Activated CD4-positive, alpha-beta T cell treated with anti-CD3 and anti-CD28 coated beads for 48 hours (primary cell): Measurements from ENCODE around the gene TLN1.

Source experiments
- DNase-seq: peaks from one replicate; pipeline ENCODE4 v3.0.0-alpha.2; 2020

Gene TLN1

DNA sequence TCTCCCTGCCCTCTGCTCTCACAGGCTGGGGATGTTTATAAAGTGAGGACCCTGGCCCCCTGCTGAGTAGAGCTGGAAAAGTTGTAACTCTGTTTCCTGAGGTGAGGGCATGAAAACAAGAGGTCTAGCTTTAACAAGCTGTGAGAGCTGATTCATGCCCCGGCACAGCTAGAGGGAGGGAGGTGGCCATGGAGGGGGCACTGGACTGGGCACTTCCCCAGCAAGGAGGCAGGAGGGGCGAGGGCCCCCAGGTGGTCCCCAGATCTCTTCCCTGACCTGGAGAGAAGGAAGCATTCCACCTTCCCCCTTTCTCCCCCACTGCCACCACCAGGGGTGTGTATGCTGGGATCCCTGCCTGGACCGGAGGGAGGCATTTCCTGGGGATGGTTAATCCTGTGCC lies 22.3 kb upstream of the TLN1 start, which contains the start of gene MSMP:
TSS of gene MSMP (minus strand) at position 13 of the 400 bp plus-strand sequence. CDS start 147 bp downstream, outside the sequence.
- no peak for DNase-seq

- DNase-seq = no peak
Observed at GRCh38 chr9:35753466-35753865, 21.5 kb upstream of the TLN1 start.

GRCh38 chr9:35750256-35750531 lies 18.2 kb upstream of the TLN1 start:
- no peak for DNase-seq

DNA sequence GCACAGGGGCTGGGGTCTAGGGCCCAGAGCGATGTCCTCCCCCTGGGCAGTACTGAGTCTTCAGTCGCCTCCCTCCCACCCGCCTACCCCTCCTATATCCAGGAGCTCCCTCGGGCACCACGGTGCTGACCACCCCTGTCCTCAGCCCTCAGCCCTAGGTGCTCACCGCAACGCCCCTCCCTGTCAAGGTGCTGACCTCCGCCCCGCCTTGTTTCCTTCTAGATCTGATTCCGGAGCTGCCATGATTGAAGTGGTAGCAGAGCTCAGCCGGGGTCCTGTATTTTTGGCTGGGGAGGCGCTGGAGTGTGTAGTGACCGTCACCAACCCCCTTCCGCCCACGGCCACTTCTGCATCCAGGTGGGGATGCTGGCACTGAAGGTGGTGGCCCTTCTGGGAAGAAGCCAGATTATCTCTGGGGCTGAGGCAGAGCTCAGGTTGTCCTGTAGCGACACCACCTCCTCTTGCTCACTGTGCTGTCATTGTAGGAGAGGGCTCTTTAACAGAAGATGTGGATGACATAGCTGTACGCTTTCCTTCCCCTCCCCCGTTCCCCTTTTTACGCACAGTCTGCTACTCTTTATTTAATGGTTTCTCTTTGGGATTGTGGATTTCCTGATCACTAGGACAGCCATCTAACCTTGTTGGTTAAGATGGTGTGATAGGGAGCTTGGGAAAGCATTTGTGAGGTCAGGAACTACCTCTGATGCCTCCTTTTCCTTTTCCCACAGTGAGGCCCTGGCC lies 17.7 kb upstream of the TLN1 start:
- DNase-seq = peak; percentile 53

DNA sequence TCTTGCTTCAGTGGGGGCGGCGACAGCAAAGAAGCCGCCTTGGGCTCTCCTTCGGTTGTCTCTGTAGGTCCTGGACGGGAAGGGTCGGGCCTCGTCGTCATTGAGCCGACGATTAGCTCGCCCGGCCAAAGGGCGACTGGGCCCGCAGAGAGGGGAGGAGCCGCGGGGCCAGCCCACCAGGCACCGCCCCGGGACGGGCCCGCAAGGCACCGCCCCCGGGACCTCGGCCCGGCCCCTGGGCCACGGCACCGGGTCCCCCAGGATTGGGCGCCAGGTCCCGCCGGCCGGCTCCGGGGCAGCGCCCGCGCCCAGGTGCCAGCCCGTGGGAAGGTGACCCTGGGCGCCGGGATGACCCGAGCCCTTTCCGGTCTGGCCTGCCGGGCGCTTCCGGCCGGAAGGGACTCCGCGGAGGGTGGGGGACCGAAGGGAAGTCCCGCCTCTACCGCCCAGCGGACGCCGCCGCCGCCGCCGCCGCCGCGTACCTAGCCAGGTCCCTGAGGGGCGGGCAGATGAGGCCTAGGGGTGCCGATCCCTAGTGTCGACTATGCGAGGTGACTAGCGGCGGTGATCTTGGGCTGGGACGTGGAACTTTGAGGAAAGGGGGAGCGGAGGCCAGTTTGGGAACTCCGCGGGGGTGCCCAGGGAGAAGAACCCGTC lies 17.0 kb upstream of the TLN1 start, which contains the start of the genes GBA2 and RGP1:
TSS of gene GBA2 (minus strand) at position 371 of the 657 bp plus-strand sequence. CDS start 524 bp downstream, outside the sequence.
TSS of gene RGP1 (plus strand) at position 430 of the 657 bp plus-strand sequence. CDS start 469 bp downstream, outside the sequence.
- DNase-seq = peak; percentile 74

GRCh38 chr9:35748242-35748857 lies 16.4 kb upstream of the TLN1 start:
- peak; percentile 15 for DNase-seq

DNA sequence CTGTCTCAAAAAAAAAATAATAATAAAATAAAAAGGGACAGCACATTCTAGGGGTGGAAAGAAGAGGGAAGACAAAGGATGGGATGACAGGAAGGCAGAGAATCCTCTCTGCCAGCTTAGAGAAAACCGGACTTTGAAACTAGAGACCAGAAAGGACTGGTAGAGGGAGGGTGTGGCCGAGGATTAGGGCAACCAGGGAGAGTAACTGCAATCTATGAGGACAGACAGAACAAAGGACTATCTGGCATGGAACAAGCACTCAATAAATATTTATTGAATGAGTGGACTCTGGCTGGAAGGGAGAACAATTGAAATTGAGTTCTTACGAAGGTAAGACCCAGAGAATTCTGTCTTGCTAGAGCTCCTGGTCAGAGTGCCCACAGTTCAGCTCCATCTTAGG lies 14.6 kb upstream of the TLN1 start:
- no peak for DNase-seq

DNA sequence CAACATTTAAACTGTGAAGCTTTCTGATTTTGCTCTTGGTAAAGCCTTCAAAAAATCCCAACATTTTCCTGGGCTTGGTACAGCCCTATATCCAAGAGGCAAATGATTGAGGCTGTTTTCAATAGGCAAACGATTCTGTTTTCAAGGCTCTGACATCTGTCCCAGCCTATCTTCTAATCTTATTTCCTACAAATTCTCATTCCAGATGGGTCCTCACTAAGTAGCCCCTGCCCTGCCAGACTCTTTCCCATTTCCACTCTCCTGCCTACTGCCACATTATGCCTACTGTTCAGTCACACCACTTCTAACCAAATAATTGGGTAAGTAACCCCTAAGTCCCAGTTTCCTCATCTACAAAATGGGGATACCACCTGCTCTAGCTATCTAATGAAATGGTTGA lies 13.6 kb upstream of the TLN1 start:
- DNase-seq = no peak

DNA sequence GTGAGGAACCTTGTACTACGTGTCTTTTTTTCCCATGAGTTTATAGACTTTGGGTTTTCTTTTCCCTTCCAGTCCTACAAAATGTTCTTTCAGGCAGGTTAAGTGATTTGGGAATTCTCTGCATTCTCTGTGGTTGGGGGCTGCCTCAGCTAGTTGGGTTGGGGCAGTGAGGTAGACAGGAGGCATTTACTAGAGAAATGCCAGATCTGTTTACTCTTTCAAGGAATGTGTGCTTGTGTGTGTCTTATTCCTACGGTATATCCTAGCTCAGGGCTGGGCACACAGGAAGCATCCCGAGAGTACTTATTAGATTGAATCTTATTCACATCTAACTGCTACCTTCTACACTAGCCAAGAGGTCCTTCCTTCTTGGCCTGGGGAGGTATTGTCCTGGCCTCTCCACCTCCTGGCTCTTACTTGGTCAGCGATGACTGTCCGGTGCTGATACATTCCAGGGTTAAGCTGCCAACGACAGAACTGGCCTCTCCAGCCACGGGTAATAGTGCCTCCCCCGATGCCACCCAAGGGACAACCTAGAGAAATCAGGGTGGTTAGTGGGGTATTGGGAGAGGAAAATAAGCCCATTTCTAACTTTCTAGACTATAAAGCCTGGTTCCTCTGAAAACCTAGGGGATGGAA lies 12.0 kb upstream of the TLN1 start:
- DNase-seq = no peak

- no peak for DNase-seq
Observed at GRCh38 chr9:35743452-35743851, 11.5 kb upstream of the TLN1 start.

- no peak for DNase-seq
Observed at GRCh38 chr9:35741740-35742139, 9.7 kb upstream of the TLN1 start.

DNA sequence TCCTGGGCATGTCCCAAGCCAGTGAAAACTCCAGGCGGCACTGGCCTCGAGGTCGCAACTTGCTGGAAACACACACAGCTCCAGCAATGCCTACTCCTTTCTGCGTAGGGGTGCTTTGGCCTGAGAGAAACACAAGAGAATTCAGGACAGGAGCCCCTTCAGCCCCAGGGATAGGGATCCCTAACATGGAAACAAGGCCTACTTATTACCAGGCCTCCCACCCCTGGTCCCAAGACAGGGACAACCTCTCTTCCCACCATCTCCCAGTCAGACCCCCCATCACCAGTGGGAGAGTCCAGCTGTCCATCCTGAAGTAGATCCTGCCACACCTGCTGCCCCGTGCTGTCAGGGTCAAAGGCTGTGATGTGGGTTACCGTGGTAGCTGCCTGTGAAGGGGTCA lies 8.2 kb upstream of the TLN1 start:
- DNase-seq = no peak

DNA sequence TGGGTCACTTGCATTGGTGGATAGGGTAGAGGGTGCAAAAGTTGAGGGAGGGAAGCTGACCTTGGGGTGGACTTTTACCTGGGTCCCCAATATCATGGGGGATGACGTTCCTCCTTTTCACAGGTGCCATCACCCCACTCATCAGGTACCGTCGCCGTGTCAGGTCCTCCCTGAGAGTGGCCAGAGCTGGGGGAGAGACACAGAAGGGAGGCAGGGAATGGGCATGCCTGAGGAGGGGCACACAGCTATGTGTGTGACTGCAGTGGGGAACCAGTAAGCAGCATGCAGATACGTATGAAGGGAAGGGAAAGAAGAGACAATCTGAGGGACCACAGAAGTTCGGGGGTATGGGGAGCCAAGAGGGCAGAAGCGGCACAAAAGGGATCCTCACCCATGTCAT lies 6.9 kb upstream of the TLN1 start:
- no peak for DNase-seq

DNA sequence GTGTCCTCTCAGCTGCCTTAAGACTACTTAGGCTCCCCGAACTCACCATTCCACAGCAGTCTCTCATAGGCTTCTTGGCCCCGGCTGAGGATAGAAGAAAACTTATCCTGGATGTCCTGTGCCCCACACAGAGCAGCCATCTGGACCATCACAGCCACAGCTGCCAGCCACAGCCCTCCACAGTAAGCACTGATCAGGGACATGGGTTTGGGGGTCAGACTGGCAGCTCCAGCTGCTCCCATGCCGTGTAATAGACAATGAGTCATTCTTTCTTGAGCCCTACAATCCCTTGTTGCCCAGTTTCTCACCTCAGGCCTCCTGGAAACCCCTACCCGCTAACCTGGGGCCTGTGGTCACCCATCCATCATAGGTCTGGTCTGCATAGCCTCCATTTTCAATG lies 6.2 kb upstream of the TLN1 start:
- DNase-seq = no peak

- no peak for DNase-seq
Observed at GRCh38 chr9:35737143-35737542, 5.1 kb upstream of the TLN1 start.

DNA sequence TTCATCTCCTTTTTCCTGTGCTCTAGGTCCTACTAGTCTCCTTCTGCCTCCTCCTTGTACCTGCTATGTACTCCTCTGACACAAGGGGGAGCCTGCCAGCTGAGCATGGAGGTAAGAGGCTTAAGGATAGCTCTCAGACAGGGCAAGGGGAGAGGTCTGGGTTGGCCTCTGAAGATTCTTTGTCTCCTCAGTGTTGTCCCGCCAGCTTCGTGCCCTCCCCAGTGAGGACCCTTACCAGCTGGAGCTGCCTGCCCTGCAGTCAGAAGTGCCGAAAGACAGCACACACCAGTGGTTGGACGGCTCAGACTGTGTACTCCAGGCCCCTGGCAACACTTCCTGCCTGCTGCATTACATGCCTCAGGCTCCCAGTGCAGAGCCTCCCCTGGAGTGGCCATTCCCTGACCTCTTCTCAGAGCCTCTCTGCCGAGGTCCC lies 4.2 kb upstream of the TLN1 start:
- DNase-seq = peak; percentile 75

GRCh38 chr9:35734096-35734495 lies 2.1 kb upstream of the TLN1 start:
- no peak for DNase-seq

- DNase-seq = peak; percentile 61
Observed at GRCh38 chr9:35732800-35733541, 976 bp upstream of the TLN1 start.

- DNase-seq = peak; percentile 40
Observed at GRCh38 chr9:35731415-35732184, 395 bp downstream of the TLN1 start.

DNA sequence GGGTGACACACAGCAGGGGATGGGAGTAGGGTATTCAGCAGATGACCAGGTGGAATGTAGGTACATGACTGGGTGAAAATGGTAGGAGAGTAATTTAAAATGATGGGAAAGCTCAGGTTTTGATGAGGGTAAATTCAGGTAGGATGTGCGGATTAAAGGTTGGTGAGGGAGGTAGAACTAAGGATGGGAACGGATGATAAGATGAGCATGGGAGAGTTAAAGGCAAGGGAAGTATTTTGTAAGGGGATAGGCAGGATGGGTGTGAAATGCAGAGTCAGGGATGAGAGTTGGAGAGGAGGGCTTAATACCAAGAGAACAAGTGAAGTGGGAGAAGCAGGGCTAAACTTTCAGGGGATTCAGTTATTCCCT lies 1.5 kb downstream of the TLN1 start:
- DNase-seq = no peak

DNA sequence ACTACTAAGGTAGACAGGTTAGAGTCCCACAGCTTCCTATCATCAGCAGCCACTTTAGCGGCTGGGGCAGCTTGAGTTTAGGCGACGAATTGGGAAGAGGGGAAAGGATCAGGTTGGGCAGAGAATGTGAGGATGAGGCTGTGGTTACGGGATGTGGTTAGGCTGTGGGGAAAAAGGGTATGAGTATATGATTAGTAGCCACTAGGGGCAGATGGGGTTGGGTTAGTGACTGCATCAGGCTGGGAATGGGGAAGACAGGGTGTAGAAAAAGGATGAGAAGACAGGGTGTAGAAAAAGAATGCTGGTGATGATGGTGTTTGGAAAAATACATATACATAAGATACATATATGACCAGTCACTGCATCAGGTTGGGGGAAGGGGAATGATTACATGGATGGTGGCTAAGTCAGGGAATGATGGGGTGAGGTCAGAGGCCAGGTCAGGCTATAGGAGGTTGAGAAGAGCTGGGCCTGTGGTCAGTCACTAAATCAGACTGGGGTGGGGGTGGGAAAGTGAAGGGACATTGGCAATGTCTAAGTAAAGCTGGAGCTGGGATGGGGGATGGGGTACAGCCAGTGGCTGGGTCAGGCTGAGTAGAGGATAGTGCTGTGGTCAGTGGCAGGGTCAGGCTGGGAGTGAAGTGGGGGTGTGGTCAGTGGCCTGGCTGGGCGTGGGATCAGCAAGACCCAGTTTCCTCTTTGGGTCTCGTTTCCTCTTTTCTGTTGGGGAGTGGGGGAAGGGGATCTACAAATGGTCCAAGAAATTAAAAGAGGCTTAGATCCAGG lies 2.1 kb downstream of the TLN1 start:
- peak; percentile 31 for DNase-seq
